ENCODE results near the gene BCO2.
"Not testable (repeated sequence)": the region's sequence is repeated elsewhere in the genome, so short reads cannot be mapped to it uniquely, and the experiment has no call there.

Gene BCO2, protein sequence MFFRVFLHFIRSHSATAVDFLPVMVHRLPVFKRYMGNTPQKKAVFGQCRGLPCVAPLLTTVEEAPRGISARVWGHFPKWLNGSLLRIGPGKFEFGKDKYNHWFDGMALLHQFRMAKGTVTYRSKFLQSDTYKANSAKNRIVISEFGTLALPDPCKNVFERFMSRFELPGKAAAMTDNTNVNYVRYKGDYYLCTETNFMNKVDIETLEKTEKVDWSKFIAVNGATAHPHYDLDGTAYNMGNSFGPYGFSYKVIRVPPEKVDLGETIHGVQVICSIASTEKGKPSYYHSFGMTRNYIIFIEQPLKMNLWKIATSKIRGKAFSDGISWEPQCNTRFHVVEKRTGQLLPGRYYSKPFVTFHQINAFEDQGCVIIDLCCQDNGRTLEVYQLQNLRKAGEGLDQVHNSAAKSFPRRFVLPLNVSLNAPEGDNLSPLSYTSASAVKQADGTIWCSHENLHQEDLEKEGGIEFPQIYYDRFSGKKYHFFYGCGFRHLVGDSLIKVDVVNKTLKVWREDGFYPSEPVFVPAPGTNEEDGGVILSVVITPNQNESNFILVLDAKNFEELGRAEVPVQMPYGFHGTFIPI

DNA sequence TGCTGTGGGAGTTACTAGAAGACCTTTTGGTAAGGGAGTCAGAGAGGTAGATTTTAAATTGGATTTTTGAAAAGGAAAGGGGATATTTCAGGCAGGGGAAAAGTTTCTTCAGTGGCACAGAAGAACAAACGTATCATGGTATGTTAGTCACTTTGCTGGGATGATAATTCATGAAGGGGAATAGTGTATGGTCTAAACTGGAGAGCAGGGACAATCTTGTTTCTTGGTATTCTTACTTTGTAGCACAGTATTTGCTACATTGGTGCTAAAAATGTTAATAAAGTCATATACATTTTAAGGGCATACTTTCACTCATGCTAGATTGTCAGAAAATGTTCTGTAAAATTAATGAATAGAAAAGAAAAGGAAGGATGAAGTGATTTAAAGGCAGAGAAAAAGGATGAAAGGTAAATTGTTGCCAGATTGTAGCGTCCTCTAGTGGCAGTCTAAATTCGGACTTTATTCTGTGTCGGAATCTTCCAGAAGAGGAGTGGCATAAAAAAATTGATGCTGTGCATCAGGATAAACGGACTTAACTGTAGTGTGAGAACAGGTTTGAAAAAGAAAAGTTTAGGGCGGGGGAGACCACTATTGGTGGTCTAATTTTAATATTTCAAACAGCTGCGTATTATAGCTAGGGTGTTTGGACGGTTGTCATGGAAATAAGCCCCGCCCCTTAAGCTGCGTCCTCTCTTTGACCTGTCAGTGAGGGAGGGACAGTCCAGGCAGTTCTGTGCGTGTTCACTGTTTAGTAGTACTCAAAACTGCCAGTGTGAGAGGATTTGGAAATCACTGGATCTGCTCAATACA lies at the start of gene BCO2:
TSS of gene BCO2 (plus strand) at position 724 of the 810 bp plus-strand sequence. CDS start 90 bp downstream, outside the sequence.
- DNase-seq (ENCODE audit: low read depth), result peak; percentile 2

DNA sequence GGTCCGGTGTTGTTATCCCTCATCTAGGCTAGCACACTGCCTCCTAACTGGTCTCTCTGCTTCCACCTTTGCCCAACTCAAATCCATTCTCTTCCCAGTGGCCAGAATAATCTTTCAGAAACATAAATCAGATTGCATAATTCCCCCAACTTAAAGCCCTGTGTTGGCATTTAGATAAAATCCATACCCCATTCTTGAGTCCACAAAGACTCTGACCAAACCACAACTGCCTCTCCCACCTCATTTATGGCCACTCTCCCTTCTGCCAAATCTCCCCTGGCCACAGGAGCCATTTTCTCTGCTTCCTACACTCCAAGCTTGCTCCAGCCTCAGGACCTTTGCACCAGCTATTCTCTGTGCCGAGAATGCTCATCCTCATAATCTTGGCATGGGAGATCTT lies 48.3 kb upstream of the BCO2 start:
- no peak for DNase-seq (ENCODE audit: low read depth)

DNA sequence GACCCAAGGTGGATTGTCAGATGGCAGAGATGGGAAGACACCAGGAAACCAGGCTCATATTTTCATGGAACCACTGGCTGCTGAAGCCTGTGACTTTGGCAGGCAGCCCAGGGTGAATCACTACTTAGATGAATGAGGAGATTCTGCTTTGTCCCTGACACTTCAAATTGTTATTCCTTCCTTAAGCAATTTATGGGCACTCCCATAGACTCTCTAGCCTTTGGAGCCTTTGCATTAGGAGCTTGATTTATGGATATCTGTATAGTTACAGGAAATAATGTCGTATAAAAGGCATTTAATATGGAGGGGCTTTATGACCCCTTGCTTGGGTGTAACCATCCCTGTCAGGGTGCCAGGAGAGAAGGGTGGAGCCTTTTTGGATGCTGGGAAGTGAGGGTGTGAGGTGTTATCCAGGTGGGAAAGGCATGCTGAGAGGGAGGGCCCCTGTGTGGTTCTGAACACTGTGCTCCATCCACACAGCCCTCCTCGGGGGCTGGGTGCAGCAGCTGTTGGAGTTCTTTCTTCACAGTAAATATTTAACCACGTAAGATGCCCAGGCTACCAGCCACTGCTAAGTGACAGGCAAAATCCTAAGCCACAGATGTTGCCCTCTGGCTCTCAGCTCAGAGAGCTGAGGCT lies 46.7 kb upstream of the BCO2 start:
- no peak for DNase-seq (ENCODE audit: low read depth)

DNA sequence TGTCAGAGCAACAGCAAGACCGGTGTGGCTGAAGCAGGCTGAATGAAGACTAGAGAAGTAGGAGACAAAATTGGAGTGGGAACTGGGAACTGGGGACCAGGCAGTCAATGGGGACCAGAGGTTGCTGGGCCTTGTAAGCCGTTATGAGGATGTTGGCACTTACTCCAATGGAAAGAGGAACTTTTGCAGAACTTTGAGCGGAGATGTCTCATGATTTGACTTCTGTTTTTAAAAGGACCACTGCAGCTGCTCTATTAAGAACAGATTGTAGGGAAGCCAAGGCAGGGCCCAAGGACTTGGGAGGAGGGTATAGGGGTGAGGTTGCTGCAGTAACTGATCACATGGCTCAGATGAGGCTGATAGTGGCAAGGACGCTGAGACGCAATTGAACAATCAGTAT lies 45.7 kb upstream of the BCO2 start:
- DNase-seq (ENCODE audit: low read depth), result no peak

DNA sequence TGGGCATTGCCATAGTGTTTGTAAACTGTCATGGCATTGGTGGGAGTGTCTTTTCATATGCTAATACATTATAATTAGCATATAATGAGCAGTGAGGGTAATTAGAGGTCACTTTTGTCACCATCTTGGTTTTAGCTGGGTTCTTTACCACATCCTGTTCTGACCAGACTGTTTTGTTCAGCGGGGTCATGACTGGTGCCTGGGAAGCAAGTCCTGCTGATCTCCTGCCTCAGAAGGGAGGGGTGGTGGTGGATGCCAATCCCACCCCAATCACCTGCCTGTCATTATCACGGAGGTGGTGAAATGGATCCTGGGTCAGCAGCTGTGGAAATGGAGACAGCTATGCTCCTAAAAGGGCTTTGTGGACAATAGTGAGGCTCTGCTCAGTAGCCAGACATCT lies 42.6 kb upstream of the BCO2 start:
- no peak for DNase-seq (ENCODE audit: low read depth)

DNA sequence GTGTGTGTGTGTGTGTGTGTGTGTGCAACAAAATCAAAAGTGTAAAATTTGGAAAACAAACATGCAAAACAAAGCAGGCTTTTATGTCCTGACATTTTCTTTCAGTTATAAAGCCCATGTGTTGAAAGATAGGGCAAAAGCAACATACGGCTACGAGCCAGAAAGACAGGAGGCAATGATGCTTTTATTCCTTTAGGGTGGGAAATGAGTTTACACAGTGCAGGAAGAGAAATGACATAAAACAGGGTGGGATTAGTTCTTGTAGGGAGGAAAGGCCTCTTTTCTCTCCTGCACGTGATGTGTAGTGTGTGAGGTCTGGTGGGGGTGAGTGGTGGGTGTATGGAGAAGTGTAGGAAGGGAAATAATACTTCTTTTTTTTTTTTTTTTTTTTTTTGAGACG lies 40.8 kb upstream of the BCO2 start:
- DNase-seq (ENCODE audit: low read depth), result no peak

DNA sequence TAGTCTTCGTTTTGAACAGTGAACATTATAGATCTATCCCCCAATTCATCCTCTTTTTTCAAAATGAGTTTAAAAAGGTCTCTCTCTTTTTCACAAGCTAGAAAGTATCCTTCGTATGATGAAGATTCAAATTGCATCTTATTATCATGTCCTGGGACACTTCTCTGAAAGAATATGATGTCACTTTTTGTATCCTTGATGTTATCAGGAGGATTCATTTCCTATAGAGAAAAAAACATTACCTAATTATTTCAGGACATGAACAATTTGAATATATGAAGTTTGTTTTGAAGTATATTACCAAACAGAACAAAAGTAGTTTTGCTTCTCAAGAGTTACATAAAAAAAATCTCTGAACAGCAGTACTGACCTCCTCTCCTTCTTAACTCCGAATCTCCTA lies 31.7 kb upstream of the BCO2 start:
- DNase-seq (ENCODE audit: low read depth), result no peak

DNA sequence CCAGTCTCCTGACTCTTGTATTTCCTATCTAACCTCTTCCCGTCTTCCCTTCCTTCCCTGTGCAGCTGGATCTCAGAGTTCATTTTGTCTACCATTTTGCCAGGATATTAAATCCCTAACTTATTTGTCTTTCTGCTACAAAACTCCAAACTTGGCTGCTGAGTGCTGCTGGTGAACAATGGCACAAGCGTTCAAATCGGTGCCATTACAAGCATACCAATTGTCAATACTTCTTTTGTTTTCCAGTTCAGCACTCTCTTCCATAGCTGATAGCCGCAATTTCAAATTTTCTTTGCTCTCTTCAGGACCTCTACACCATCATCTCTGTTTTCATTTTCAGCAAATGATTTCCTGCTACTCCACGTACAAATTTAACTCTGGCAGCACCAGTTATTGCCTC lies 24.8 kb upstream of the BCO2 start:
- DNase-seq (ENCODE audit: low read depth), result no peak

DNA sequence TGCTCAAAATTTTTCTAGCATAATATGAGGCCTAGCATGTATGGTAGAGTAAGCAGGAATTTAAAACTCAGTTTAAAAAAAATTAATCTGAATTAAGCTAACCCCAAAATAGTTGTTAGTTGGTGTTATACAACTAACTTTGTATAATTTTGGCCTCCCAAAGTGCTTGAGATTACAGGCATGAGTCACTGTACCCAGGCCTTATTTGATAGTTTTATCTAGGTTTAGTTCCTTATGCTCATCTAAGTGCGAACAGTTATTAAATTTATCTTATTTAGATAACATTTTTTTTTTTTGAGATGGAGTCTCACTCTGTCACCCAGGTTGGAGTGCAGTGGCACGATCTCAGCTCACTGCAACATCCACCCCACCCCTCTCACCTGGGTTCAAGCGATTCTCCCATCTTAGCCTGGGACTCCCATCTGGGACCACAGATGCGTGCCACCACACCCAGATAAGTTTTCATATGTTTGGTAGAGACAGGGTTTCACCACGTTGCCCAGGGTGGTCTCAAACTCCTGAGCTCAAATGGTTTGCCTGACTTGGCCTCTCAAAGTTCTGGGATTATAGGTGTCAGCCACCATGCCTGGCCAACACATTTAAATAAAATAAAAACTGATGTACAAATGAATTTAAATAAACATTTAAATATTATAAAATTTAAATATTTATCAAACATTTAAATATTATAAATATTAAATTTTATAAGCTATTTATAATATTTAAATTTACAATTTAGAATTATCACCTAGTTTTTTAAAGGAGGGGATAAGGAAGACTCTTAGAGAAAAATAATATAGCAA lies 19.0 kb upstream of the BCO2 start:
- no peak for DNase-seq (ENCODE audit: low read depth)

DNA sequence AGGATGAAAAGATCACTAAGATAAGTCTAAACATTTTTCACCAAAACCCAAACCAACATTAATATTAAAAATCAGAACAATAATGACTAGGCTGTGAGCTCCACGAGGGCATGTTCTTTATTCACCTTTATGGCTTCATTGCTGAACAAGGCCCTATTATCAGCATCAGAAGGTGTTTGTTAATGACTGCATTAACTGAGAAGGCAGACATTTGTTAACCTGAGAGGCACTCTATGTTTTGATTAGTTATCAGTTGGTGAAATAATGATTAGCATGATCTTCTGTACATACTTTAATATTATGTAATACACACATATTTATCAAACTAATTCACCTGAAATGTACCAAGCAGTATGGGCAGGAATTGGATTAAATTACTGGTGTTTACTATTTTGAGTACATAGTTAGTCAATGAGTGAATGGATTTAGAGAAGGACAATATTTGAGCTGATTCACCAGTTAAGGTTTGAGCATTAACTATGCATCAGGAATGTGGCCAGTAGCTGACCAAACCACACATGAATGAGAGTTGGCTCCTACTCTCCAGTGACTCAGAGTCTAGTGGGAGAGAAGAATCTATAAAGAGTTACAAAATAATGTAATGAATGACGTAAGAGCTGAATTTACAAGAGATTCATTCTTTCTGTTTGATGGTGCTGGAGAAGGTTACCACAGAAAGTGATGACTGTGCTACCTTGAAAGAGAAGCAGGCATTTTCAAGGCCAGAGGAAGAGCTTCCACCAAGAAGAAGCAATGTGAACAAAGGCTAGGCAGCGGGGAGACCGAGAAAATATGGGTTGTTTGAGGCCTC lies 18.2 kb upstream of the BCO2 start:
- DNase-seq (ENCODE audit: low read depth), result no peak

DNA sequence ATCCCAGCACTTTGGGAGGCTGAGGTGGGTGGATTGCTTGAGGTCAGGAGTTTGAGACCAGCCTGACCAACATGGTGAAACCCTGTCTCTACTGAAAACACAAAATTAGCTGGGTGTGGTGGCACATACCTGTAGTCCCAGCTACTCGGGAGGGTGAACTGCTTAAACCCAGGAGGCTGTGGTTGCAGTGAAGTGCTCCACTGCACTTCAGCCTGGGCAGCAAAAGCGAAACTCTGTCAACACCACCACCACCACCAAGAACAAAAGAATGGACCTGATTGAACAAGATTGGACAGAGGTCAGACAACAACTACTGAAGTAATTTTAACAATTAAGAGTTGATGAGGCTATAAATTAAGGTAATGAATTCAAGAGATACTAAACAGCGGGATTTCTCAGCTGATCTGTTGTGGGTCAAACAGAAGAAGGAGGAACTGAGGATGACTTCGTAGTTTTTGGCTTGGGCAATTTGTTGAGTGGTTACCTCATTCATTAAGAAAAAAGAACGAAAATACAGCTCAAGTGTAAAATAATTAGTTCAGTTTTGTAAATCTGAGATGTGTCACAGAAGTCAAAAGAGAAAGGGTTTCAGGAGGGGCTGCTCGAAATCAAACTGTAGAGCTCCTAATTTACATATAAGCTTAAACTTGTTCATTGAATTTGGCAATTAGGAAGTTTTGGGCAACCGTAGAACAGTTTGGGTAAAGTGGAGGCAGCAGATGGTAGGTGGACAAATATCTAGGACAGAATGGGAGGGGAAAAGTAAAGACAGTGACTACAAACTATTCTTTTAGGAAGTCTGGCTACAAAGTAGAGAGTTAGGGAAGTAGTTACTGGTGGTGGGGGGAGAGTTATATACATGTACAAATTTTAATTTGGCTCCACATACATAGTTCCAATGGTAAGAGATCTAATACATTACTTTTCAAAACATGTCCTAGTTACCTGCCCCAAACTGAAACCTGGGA lies 15.9 kb upstream of the BCO2 start:
- DNase-seq (ENCODE audit: low read depth), result no peak

DNA sequence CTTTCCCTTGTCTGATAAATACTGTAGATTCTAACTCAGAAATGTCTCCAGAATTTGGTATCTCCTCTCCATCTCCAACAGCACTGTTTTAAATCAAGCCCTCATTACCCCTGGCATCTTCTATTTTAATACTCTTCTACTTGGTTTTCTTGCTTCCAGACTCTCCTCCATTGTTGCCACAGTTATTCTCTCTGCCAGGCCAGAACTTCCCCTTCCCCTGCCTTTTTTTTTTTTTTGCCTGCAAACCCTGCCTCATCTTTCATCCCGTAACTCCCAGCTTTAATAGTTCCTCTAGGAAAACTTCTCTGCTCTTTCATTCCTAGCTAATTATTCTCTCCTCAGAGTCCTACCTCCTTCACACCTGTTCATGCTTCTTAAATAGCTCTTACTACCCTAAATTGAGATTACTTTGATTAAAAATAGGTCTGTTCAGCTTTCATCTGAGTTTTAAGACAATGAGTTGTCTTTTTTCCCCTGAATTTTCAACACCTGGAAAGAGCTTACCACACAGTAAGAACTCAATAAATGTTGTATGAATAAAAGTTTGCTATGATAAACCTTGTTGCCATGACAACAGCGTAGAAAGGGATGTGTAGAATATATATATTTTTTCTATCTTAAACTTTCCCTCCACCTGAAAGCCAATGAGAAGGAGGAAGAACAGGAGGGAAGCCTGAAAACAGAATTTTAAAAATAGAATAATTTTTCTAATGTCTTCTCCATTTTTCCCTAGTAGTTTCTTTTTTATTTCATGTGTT lies 15.0 kb upstream of the BCO2 start:
- DNase-seq (ENCODE audit: low read depth), result no peak

DNA sequence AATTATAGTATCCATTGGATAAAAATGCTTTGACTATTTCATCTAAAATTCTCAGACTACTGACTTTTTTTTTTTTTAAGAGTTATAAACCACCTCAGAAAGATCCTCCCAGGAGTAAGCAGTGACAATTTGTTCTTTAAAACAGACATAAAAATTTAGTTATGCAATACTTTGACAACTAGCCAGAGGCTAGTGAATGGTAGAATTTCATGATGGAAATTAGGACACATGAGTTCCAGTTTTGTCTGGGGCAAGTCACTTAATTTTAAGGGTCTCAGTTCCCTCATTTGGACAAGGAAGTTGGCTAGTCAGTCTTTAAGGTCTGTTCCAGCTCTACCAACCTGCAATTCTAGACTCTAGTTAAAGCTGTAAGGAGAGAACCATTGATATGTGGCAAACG lies 14.3 kb upstream of the BCO2 start:
- DNase-seq (ENCODE audit: low read depth), result no peak

DNA sequence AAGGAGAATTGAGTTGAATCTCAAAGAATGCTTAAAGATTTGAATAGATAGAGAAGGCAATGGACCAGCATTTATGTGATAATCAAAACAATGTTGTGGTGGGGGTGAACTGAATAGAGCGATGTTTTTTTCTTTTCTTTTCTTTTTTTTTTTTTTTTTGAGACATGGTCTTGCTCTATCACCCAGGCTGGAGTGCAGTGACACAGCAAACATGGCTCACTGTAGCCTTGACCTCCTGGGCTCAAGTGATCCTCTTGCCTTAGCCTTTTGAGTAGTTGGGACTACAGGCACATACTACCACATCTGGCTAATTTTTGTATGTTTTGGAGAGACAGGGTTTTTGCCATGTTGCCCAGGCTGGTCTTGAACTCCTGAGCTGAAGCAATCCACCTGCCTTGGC lies 13.1 kb upstream of the BCO2 start:
- not testable (repeated sequence) for DNase-seq (ENCODE audit: low read depth)

DNA sequence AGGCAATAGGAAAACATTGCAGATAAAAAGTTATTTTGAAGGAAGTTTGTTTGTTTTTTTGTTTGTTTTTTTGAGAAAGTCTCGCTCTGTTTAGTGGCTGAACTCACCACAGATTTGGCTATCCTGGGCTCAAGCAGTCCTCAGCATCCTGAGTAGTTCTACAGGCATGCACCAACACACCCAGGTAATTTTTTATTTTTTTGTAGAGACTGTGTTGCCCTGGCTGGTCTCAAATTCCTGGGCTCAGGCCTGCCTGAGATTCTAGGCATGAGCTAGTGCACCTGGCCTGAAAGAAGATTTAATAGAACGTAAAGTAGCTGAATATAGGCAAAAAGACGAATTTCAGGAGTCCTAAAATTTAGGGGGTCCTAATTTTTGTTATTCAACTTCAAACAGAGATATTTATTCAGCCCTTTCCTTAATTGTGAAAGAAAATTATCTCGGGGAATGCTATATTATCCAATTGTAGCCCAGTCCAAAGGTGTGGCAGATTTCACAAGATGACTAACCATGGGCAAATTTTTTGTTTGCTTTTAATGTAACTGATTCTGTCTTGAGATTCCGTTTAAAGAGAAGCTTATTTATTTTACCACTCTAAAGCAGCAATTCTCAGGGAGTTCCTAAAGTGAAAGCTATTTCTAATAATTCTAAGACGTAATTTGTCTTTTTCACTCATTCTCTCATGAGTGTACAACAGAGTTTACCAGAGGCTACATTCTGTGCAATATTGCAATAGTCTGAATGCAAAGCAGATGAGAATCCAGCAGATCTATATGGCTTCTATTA lies 12.4 kb upstream of the BCO2 start:
- no peak for DNase-seq (ENCODE audit: low read depth)

DNA sequence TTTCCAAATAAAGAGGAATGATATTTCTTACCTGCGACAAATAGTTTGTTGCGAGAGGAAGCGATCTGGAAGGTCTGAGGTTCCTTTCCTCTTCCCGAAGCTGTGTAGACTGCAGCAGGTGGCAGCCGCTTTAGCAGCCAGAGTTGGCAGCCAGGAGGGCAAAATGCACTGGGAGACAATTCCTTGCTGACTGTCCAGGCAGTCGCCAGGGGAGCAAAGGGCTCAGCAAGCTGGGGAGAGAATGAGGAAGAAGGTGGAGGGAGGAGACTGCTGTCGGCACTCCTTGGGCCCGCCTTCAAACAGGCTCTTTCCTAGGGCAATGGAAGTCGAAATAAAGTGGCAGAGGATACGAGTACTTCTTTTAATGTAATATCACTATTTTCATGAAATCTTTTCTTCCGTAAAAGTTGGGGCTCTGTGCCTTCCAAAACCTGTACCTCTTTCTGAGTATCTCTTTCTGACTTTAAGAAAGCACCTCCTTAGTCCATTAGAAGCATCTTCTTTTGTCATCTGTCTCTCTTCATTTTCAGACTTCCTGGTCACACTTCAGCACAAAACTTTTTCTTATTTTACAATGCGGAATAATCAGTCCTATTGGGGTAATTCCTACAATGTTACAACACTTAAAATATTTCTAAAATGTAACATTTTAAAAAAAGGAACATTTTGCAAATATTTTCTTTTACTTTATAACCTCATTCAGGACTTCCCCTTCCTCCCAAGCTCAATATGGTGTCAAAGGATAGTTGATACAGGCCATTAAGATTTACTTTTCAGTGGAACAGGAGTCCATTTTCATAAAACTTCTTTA lies 11.2 kb upstream of the BCO2 start, which contains the start of gene IL18:
TSS of gene IL18 (minus strand) at position 220 of the 811 bp plus-strand sequence. CDS start 9,041 bp downstream, outside the sequence.
- DNase-seq (ENCODE audit: low read depth), result no peak

DNA sequence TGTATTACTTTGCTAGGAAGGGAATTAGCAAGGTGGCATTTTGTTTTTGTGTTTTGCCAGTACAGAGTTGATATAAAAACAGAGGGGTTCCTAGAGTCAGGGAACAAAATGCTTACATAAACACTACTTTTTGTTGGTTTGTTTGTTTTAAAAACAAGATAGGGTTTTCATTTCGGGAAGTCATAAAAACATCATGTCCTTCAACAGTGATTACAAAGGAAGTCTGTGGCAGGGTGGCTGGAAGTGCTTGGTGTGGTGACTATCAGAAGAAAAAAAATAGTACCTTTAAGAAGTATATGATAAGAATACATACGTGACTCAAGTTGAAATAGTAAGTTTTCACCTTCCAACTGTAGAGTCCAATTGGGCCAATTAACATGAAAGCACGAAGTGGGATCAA lies 10.3 kb upstream of the BCO2 start:
- DNase-seq (ENCODE audit: low read depth), result no peak
